Esophagus muscularis mucosa (tissue), 4 donors: ENCODE data around the gene CLRN3. TPM values are rescaled to one million over a fixed set of nuclear protein-coding genes. Genes with fewer than 3 reads are reported as not detected.

ENCODE experiments used
- DNase-seq: peaks from one replicate; pipeline ENCODE4 v3.0.0-alpha.2; 2017; ENCODE audit errors: extremely low spot score
- H3K27ac ChIP-seq, 4 donors: fragments of 200-600 bp; sonication (generic); replicated peaks in 1 of 4; 1 replicate in 3 of 4; 2 replicates in 1 of 4; pipeline ENCODE4 v1.5.1; 2016 to 2019; ENCODE audit warnings: mild to moderate bottlenecking in 1 of 4
- H3K27me3 ChIP-seq, 4 donors: fragments of 200-600 bp; sonication (generic); one replicate each; pipeline versions ENCODE4 v1.5.1 to v1.6.0; 2016 to 2019
- H3K36me3 ChIP-seq, 4 donors: fragments of 200-600 bp; sonication (generic); one replicate each; pipeline ENCODE4 v1.5.1; 2016 to 2019
- H3K4me1 ChIP-seq, 4 donors: fragments of 200-600 bp; sonication (generic); one replicate each; pipeline ENCODE4 v1.5.1; 2016 to 2019
- H3K4me3 ChIP-seq, 4 donors: fragments of 200-600 bp; sonication (generic); 1 replicate in 2 of 4; 2 replicates in 2 of 4; pipeline ENCODE4 v1.5.1; 2016 to 2019; ENCODE audit warnings: mild to moderate bottlenecking in 4 of 4, moderate library complexity in 1 of 4
- H3K9me3 ChIP-seq, 4 donors: fragments of 200-600 bp; sonication (generic); 1 replicate in 3 of 4; 2 replicates in 1 of 4; pipeline ENCODE4 v1.5.1; 2016 to 2019
- CTCF ChIP-seq, 3 experiments: fragments of 200-600 bp in 2 of 3; fragments of 450-650 bp in 1 of 3; sonication (generic) in 2 of 3; IDR thresholded peaks; one replicate each; pipeline ENCODE4 v1.5.1; 2017 to 2019; ENCODE audit warnings: antibody characterized with exemption in 3 of 3, mild to moderate bottlenecking in 2 of 3, moderate library complexity in 1 of 3
- EP300 ChIP-seq: sonication (generic); formaldehyde crosslinking; IDR thresholded peaks from one replicate; pipeline ENCODE4 v1.6.1; 2017; ENCODE audit warnings: antibody characterized with exemption
- POLR2A ChIP-seq: fragments of 450-650 bp; IDR thresholded peaks from one replicate; pipeline ENCODE4 v1.6.1; 2017; ENCODE audit warnings: antibody characterized with exemption, moderate library complexity, mild to moderate bottlenecking, low read depth
- POLR2AphosphoS5 ChIP-seq, 2 donors: sonication (generic); formaldehyde crosslinking; IDR thresholded peaks; one replicate each; pipeline ENCODE4 v1.6.1; 2017; ENCODE audit warnings: antibody characterized with exemption in 2 of 2
- WGBS: methylation state at CpG from one replicate; pipeline ENCODE4 v1.1.5; 2018; 5-methylcytosine and 5-hydroxymethylcytosine counted together
- intact Hi-C: fragments of 100-400 bp; cut with DNase I; formaldehyde crosslinking; loops from one replicate; pipeline ENCODE4 v1.15.1; 2023
- total RNA-seq, 4 donors: library from RNA; depleted of rRNA; stranded (reverse); fragments of >200 nt; gene quantifications; one replicate each; pipeline versions ENCODE4 v1.1.0 to v1.2.1, GENCODE V29; 2016

CLRN3 gene
- total RNA-seq, 4 donors from 2014 or later = not detected

- WGBS = 79% methylated on average over 1 of the region's 1 CpG
- intact Hi-C loops = no loop called here
- Histone ChIP-seq H3K4me1 (peaks cover 0 to 4% (median 2%) of the 10 kb centered on the region in 4 donors), H3K36me3 (no peaks in the 10 kb centered on the region), H3K4me3 (no peak overlapping the region), H3K27me3 (peaks cover 0 to 3% (median 0%) of the 10 kb centered on the region in 4 donors), H3K27ac (no peak overlapping the region), H3K9me3 (peaks cover 0 to 3% (median 0%) of the 10 kb centered on the region in 4 donors)
- no peak for DNase-seq
- TF ChIP-seq POLR2AphosphoS5 (IDR thresholded peaks at IDR 0.05) (no peak), EP300 (no peak), POLR2A (no peak), CTCF (IDR thresholded peaks at IDR 0.05) (no peak)
These were observed 1.4 kb upstream of the CLRN3 start for GRCh38 chr10:127894146-127894545.

- peak; percentile 26 for DNase-seq
- H3K36me3 ChIP-seq = no peaks in the 10 kb centered on the region
- no peak for TF ChIP-seq EP300
- TF ChIP-seq POLR2A = no peak
- no peak for TF ChIP-seq POLR2AphosphoS5 (IDR thresholded peaks at IDR 0.05)
- TF ChIP-seq CTCF (IDR thresholded peaks at IDR 0.05) = no peak
- 92% methylated on average over 2 of the region's 3 CpGs for WGBS
- peaks cover 0 to 10% (median 4%) of the 10 kb centered on the region in 4 donors for H3K4me1 ChIP-seq
- H3K4me3 ChIP-seq = no peak overlapping the region
- no peak overlapping the region for H3K27ac ChIP-seq
- intact Hi-C loops = no loop called here
- no peaks in the 10 kb centered on the region for H3K9me3 ChIP-seq
- H3K27me3 ChIP-seq = peaks cover 0 to 8% (median 0%) of the 10 kb centered on the region in 4 donors
These were observed 1.9 kb downstream of the CLRN3 start for GRCh38 chr10:127890832-127891334.

GRCh38 chr10:127890216-127890615 is 2.5 kb downstream of the CLRN3 start:
- Histone ChIP-seq H3K4me1 (peaks cover 0 to 10% (median 4%) of the 10 kb centered on the region in 4 donors), H3K9me3 (no peaks in the 10 kb centered on the region), H3K36me3 (no peaks in the 10 kb centered on the region), H3K27ac (no peak overlapping the region), H3K4me3 (no peak overlapping the region), H3K27me3 (peaks cover 0 to 8% (median 0%) of the 10 kb centered on the region in 4 donors)
- TF ChIP-seq POLR2AphosphoS5 (IDR thresholded peaks at IDR 0.05) (no peak), CTCF (IDR thresholded peaks at IDR 0.05) (no peak), EP300 (no peak), POLR2A (no peak)
- intact Hi-C loops = no loop called here
- WGBS = 43% methylated on average over 3 of the region's 3 CpGs
- DNase-seq = no peak

- peak overlapping the region in 2 of 4 donors; percentile 7 to 13 for H3K27ac ChIP-seq
- intact Hi-C loops = no loop called here
- peaks cover 0 to 8% (median 0%) of the 10 kb centered on the region in 4 donors for H3K27me3 ChIP-seq
- TF ChIP-seq POLR2A (no peak), POLR2AphosphoS5 (IDR thresholded peaks at IDR 0.05) (peak in 1 of 2 donors; percentile 6), EP300 (no peak), CTCF (IDR thresholded peaks at IDR 0.05) (no peak)
- no peaks in the 10 kb centered on the region for H3K9me3 ChIP-seq
- WGBS = 46% methylated on average over 4 of the region's 4 CpGs
- peaks cover 0 to 10% (median 4%) of the 10 kb centered on the region in 4 donors for H3K4me1 ChIP-seq
- H3K36me3 ChIP-seq = no peaks in the 10 kb centered on the region
- H3K4me3 ChIP-seq = no peak overlapping the region
- DNase-seq = peak; percentile 29
These were observed 3.0 kb downstream of the CLRN3 start for GRCh38 chr10:127889605-127890195.
